Loucy (cell line): ENCODE results near the gene DYRK1B.

ENCODE experiments used
- H2AFZ ChIP-seq: fragments of 200-600 bp; sonication (generic); 2 replicates; pipeline ENCODE4 v1.6.0; 2016; ENCODE audit warnings: antibody characterized with exemption, mild to moderate bottlenecking, low read length, moderate library complexity
- H3F3A ChIP-seq: fragments of 200-600 bp; 2 replicates; pipeline ENCODE4 v1.6.0; 2016; ENCODE audit warnings: antibody characterized with exemption, low read depth, mild to moderate bottlenecking
- H3K27me3 ChIP-seq: fragments of 200-600 bp; sonication (generic); 2 replicates; pipeline ENCODE4 v1.6.1; 2014; ENCODE audit warnings: low read length, mild to moderate bottlenecking; ENCODE audit not compliant: insufficient read depth, poor library complexity, severe bottlenecking
- H3K36me3 ChIP-seq: fragments of 200-600 bp; sonication (generic); 2 replicates; pipeline ENCODE4 v1.6.1; 2016; ENCODE audit warnings: low read length; ENCODE audit not compliant: insufficient read depth
- H3K4me1 ChIP-seq: fragments of 200-600 bp; sonication (generic); 2 replicates; pipeline ENCODE4 v1.5.1; 2014; ENCODE audit warnings: low read length, mild to moderate bottlenecking; ENCODE audit not compliant: insufficient read depth, poor library complexity, severe bottlenecking
- H3K4me2 ChIP-seq: fragments of 200-600 bp; sonication (generic); 2 replicates; pipeline ENCODE4 v1.6.0; 2014; ENCODE audit warnings: antibody characterized with exemption, low read length, low read depth, mild to moderate bottlenecking; ENCODE audit not compliant: poor library complexity, severe bottlenecking
- H3K4me3 ChIP-seq: fragments of 200-600 bp; sonication (generic); 2 replicates; pipeline ENCODE4 v1.5.1; 2014; ENCODE audit warnings: low read length, mild to moderate bottlenecking, mixed read lengths; ENCODE audit not compliant: poor library complexity, severe bottlenecking
- H3K79me2 ChIP-seq: fragments of 200-600 bp; sonication (generic); 2 replicates; pipeline ENCODE4 v1.6.1; 2014; ENCODE audit warnings: low read length; ENCODE audit not compliant: insufficient read depth
- H3K9ac ChIP-seq: fragments of 200-600 bp; sonication (generic); 2 replicates; pipeline ENCODE4 v1.6.0; 2014; ENCODE audit warnings: mild to moderate bottlenecking, low read depth, low read length, moderate library complexity; ENCODE audit not compliant: poor library complexity, severe bottlenecking
- H3K9me2 ChIP-seq: fragments of 200-600 bp; sonication (generic); replicated peaks from 2 replicates; pipeline ENCODE4 v1.6.1; 2016; ENCODE audit warnings: low read depth, low read length, mixed read lengths
- H3K9me3 ChIP-seq: fragments of 200-600 bp; sonication (generic); 2 replicates; pipeline ENCODE4 v1.6.1; 2014; ENCODE audit warnings: mild to moderate bottlenecking, antibody characterized with exemption, low read length, low read depth; ENCODE audit not compliant: insufficient read depth
- H4K20me1 ChIP-seq: fragments of 200-600 bp; sonication (generic); 2 replicates; pipeline ENCODE4 v1.6.0; 2014; ENCODE audit warnings: antibody characterized with exemption, low read length, mild to moderate bottlenecking; ENCODE audit not compliant: insufficient read depth, poor library complexity, severe bottlenecking
- CTCF ChIP-seq: fragments of 200-600 bp; sonication (generic); conservative IDR thresholded peaks from 2 replicates; pipeline ENCODE4 v1.5.1; 2014; ENCODE audit warnings: mild to moderate bottlenecking, antibody characterized with exemption, low read length
- EZH2phosphoT487 ChIP-seq: fragments of 200-600 bp; IDR thresholded peaks from 2 replicates; pipeline ENCODE4 v1.6.1; 2018; ENCODE audit warnings: antibody characterized with exemption, mild to moderate bottlenecking, moderate library complexity, borderline replicate concordance

Gene DYRK1B

DNA sequence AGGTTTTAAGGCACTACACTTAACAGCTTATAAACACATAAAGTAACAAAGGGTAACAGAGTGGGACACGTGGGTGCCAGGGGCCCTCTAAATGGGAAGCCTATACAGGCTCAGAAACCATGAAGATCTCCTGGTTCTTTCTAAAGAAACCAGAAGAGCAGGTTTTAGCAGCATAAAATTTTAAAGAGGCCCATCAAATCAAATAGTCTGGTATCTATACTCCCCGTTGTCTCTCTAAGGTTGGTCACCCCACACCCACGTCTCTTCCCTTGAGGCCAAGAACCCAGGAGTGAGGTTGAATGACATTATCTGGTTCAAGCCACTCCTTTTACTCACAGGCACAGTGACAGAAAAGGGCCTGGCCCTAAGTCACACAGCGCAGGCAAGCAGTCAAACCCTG lies 4.6 kb upstream of the DYRK1B start:
- H3K79me2 ChIP-seq, result peaks cover 41% of the 10 kb centered on the region

GRCh38 chr19:39837978-39838377 lies 4.0 kb upstream of the DYRK1B start:
- Histone ChIP-seq H3K9ac (no peak overlapping the region), H4K20me1 (peaks cover 18% of the 10 kb centered on the region), H3K79me2 (peaks cover 38% of the 10 kb centered on the region), H3K9me3 (no peaks in the 10 kb centered on the region), H3K36me3 (peaks cover 60% of the 10 kb centered on the region; the same call in 1 of the 2 replicates), H3K9me2 (no peaks in the 10 kb centered on the region), H3K4me2 (no peak overlapping the region), H3F3A (0 out of 2 replicates have a peak, but pooled peaks cover 3% of the 10 kb centered on the region), H3K4me1 (peaks cover 16% of the 10 kb centered on the region), H3K4me3 (no peak overlapping the region), H2AFZ (no peak overlapping the region), H3K27me3 (no peaks in the 10 kb centered on the region)
- no peak for TF ChIP-seq CTCF
- TF ChIP-seq EZH2phosphoT487, result no peak

More for the DNA sequence above, 4.6 kb upstream of the DYRK1B start:
- Histone ChIP-seq H3K27me3 (no peaks in the 10 kb centered on the region), H3K4me2 (no peak overlapping the region), H3K4me3 (no peak overlapping the region), H3K9me2 (no peaks in the 10 kb centered on the region), H3K36me3 (peaks cover 60% of the 10 kb centered on the region; the same call in 1 of the 2 replicates), H3K9ac (no peak overlapping the region), H2AFZ (no peak overlapping the region), H3K4me1 (peaks cover 18% of the 10 kb centered on the region), H3F3A (0 out of 2 replicates have a peak, but pooled peaks cover 3% of the 10 kb centered on the region), H3K9me3 (no peaks in the 10 kb centered on the region), H4K20me1 (peaks cover 23% of the 10 kb centered on the region)
- TF ChIP-seq CTCF, result no peak

DNA sequence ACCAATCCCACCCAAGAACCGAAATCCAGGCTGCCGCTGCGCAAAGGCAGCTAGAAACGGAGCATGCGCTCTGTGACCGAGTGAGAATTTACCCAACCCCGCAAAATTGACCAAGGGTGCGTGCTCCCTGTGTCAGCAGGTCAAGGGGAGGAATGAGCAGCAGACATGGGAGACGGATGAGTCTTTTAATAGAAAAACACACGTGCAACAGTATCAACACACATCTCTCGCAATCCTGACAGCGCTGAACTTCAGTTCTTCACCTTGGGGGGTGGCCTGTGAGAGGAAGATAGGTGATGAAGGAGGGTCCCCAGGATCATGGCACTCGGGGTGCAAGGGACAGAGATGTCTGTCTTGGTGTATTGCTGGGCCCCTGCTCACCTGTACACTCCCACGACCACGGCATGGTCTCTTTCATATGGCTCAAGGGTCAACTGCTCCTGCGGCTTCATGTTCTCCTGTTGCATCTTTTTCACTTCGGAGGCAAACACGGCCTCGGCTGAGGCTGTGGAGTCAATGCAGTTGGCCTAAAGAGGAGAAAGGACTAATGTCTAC lies 402 bp upstream of the DYRK1B start:
- H3K36me3 ChIP-seq, result peaks cover 65% of the 10 kb centered on the region; the same call in 1 of the 2 replicates
- H3K27me3 ChIP-seq, result no peaks in the 10 kb centered on the region
- peak overlapping the region; percentile 79 for H3K4me3 ChIP-seq
- no peaks in the 10 kb centered on the region for H4K20me1 ChIP-seq
- peak overlapping the region; percentile 28 for H3K9ac ChIP-seq
- no peak for TF ChIP-seq CTCF
- TF ChIP-seq EZH2phosphoT487, result no peak
- H3K4me2 ChIP-seq, result peak overlapping the region; percentile 63
- peak overlapping the region; percentile 84 for H2AFZ ChIP-seq
- peaks cover 21% of the 10 kb centered on the region; the same call in 1 of the 2 replicates for H3K79me2 ChIP-seq
- peaks cover 13% of the 10 kb centered on the region for H3K4me1 ChIP-seq
- H3F3A ChIP-seq, result 0 out of 2 replicates have a peak, but pooled peaks cover 3% of the 10 kb centered on the region
- no peaks in the 10 kb centered on the region for H3K9me2 ChIP-seq
- no peaks in the 10 kb centered on the region for H3K9me3 ChIP-seq
